Measurements from ENCODE around the gene AP5S1. TPM values are rescaled to one million over a fixed set of nuclear protein-coding genes. Genes with fewer than 3 reads are reported as not detected.
A peak's percentile ranks its signal among the peaks of the same experiment; 100 is the strongest.

Gene AP5S1
- total and polyA plus RNA-seq, 2 of the 13 experiments (the other 11 are each of a cell fraction or from before 2014, with no cell fraction given), result 7.9 to 23.2 TPM

DNA sequence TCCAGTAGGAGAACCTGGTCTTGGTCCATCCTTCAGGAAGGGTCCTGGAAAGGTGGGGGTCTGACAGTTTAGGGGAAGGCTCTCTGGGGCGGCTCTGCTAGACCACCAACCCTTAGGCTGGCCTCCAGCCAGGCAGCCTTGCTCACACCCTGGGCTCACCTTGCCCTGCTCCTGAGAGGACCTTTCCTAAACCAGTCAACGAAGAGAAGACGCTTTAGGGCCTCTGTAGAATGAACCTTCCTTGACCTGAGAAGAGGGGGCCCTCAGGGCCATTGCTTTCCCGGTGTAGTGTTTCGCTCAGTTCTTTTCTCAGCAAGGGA, 23.2 kb upstream of the AP5S1 start:
- Histone ChIP-seq H4K20me1 (ENCODE audit: insufficient read depth, low read length) (no peaks in the 10 kb centered on the region), H3K9me3 (ENCODE audit: low read length) (no peaks in the 10 kb centered on the region), H3K9ac (ENCODE audit: insufficient read depth, low read depth, low read length) (peak overlapping the region; percentile 77), H3K27me3 (ENCODE audit: control insufficient read depth in 1 of 2, insufficient read depth in 2 of 2, low read length in 2 of 2) (no peaks in the 10 kb centered on the region; a peak in 1 of 5 replicates), H3K79me2 (ENCODE audit: insufficient read depth, low read length) (peaks cover 20% of the 10 kb centered on the region), H3K4me1 (ENCODE audit: insufficient read depth, low read length) (peaks cover 44% of the 10 kb centered on the region), H3K4me3 (replicated peaks in 1 of 3; ENCODE audit: insufficient read depth in 1 of 3, low read depth in 2 of 3, low read length in 3 of 3) (peak overlapping the region; percentile 76 to 88 (median 85)), H3K36me3 (replicated peaks in 1 of 2; ENCODE audit: control insufficient read depth in 1 of 2, insufficient read depth in 2 of 2, low read length in 2 of 2) (peaks cover 14 to 26% of the 10 kb centered on the region in 2 experiments), H2AFZ (ENCODE audit: low read length) (peak overlapping the region; percentile 6), H3K27ac (ENCODE audit: extremely low read length, insufficient read depth, low read length) (peak overlapping the region; percentile 66), H3K4me2 (ENCODE audit: low read depth, low read length) (peak overlapping the region; percentile 95)
- no peak for FAIRE-seq
- ATAC-seq, result peak; percentile 3
- in situ Hi-C loops (cut with HindIII; ENCODE audit: extremely low pct_ligation_motif_present, low pct_unique_long_range_greater_than_20kb), result no loop called here
- intact Hi-C loops (cut with micrococcal nuclease; ENCODE audit: unreplicated experiment), result no loop called here
- POLR2A ChIA-PET, result interaction anchor here (3.1 kb wide), 1 partner anchor 22 kb away, joined by 31 read pairs; the partner anchor contains the start of gene AP5S1
- 39% methylated on average over 5 of the region's 5 CpGs for WGBS (ENCODE audit: low lambda C conversion rate)
- TSS peak; percentile 64 for BruUV-seq (replicated peaks)
- no peak for DNase-seq (ENCODE audit: low spot score)
- CTCF ChIA-PET (ENCODE audit: low intra/inter-chr PET ratio, low total read pairs), result interaction anchor here (1.3 kb wide), 1 partner anchor 23 kb away, joined by 3 read pairs; the partner anchor contains the start of gene AP5S1
- TF ChIP-seq, protein P1, sequence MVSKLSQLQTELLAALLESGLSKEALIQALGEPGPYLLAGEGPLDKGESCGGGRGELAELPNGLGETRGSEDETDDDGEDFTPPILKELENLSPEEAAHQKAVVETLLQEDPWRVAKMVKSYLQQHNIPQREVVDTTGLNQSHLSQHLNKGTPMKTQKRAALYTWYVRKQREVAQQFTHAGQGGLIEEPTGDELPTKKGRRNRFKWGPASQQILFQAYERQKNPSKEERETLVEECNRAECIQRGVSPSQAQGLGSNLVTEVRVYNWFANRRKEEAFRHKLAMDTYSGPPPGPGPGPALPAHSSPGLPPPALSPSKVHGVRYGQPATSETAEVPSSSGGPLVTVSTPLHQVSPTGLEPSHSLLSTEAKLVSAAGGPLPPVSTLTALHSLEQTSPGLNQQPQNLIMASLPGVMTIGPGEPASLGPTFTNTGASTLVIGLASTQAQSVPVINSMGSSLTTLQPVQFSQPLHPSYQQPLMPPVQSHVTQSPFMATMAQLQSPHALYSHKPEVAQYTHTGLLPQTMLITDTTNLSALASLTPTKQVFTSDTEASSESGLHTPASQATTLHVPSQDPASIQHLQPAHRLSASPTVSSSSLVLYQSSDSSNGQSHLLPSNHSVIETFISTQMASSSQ (IDR thresholded peaks at IDR 0.05; ENCODE audit: low read depth), result no peak
- TF ChIP-seq, protein P1 (CRISPR knock-in tag; IDR thresholded peaks at IDR 0.05; ENCODE audit: borderline replicate concordance), result no peak
- TF ChIP-seq ZNF232 (CRISPR knock-in tag; IDR thresholded peaks at IDR 0.05; ENCODE audit: borderline replicate concordance) (no peak), PCBP2 (optimal IDR thresholded peaks at IDR 0.05; ENCODE audit: low read depth, low read length, poor library complexity, severe bottlenecking) (no peak), PAWR (CRISPR knock-in tag; IDR thresholded peaks at IDR 0.05; ENCODE audit: borderline replicate concordance) (0 out of 2 replicates have a peak, but pooled peaks have one; percentile 40), ZNF850 (CRISPR knock-in tag; conservative IDR thresholded peaks at IDR 0.05) (no peak), NR3C1 (CRISPR knock-in tag; IDR thresholded peaks at IDR 0.05) (no peak), FOXM1 (CRISPR knock-in tag; IDR thresholded peaks at IDR 0.05) (no peak), ZNF230 (CRISPR knock-in tag; IDR thresholded peaks at IDR 0.05) (0 out of 2 replicates have a peak, but pooled peaks have one; percentile 37), ZNF496 (CRISPR knock-in tag; IDR thresholded peaks at IDR 0.05; ENCODE audit: insufficient replicate concordance) (no peak), ZNF333 (CRISPR knock-in tag; IDR thresholded peaks at IDR 0.05; ENCODE audit: borderline replicate concordance) (no peak), KLF16 (CRISPR knock-in tag; IDR thresholded peaks at IDR 0.05) (no peak), KLF13 (CRISPR knock-in tag; IDR thresholded peaks at IDR 0.05) (no peak), ZNF143 (CRISPR knock-in tag; IDR thresholded peaks at IDR 0.05) (no peak)
- TF ChIP-seq, protein P2, sequence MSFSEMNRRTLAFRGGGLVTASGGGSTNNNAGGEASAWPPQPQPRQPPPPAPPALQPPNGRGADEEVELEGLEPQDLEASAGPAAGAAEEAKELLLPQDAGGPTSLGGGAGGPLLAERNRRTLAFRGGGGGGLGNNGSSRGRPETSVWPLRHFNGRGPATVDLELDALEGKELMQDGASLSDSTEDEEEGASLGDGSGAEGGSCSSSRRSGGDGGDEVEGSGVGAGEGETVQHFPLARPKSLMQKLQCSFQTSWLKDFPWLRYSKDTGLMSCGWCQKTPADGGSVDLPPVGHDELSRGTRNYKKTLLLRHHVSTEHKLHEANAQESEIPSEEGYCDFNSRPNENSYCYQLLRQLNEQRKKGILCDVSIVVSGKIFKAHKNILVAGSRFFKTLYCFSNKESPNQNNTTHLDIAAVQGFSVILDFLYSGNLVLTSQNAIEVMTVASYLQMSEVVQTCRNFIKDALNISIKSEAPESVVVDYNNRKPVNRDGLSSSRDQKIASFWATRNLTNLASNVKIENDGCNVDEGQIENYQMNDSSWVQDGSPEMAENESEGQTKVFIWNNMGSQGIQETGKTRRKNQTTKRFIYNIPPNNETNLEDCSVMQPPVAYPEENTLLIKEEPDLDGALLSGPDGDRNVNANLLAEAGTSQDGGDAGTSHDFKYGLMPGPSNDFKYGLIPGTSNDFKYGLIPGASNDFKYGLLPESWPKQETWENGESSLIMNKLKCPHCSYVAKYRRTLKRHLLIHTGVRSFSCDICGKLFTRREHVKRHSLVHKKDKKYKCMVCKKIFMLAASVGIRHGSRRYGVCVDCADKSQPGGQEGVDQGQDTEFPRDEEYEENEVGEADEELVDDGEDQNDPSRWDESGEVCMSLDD (CRISPR knock-in tag; IDR thresholded peaks at IDR 0.05; ENCODE audit: borderline replicate concordance), result no peak
- TF ChIP-seq, protein P3, sequence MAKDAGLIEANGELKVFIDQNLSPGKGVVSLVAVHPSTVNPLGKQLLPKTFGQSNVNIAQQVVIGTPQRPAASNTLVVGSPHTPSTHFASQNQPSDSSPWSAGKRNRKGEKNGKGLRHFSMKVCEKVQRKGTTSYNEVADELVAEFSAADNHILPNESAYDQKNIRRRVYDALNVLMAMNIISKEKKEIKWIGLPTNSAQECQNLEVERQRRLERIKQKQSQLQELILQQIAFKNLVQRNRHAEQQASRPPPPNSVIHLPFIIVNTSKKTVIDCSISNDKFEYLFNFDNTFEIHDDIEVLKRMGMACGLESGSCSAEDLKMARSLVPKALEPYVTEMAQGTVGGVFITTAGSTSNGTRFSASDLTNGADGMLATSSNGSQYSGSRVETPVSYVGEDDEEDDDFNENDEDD (CRISPR knock-in tag; IDR thresholded peaks at IDR 0.05; ENCODE audit: borderline replicate concordance), result no peak

Data from HepG2 (cell line).